HG03439 (cell line): Measurements from ENCODE around the gene CUX1.
"Not testable (repeated sequence)": the region's sequence is repeated elsewhere in the genome, so short reads cannot be mapped to it uniquely, and the experiment has no call there.

Source experiments
- ATAC-seq: cut with Tn5 transposase; IDR thresholded peaks from one replicate; pipeline ENCODE4 v1.9.1; 2021; ENCODE audit warnings: mild to moderate bottlenecking, moderate library complexity; ENCODE audit not compliant: unreplicated experiment

The CUX1 gene

DNA sequence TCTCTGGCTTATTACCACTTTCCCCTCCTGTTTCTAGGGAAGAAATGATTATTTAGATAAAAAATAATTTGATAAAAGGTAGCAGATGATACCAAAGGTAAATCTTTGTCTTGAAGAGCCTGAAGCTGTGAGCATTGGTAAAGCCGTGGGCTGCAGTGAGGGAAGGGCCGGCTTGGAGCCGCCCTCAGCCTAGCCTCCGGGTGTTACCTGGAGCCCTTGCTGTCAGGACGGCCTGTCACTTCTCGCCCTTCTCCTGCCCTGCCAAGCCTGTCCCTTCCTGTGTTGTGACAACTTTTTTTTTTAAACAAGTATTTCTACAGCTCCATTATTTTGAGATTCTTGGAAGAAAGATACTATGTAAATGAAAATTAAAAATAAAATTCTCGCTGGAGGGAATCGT lies 7.0 kb downstream of the CUX1 start:
- ATAC-seq: no peak

DNA sequence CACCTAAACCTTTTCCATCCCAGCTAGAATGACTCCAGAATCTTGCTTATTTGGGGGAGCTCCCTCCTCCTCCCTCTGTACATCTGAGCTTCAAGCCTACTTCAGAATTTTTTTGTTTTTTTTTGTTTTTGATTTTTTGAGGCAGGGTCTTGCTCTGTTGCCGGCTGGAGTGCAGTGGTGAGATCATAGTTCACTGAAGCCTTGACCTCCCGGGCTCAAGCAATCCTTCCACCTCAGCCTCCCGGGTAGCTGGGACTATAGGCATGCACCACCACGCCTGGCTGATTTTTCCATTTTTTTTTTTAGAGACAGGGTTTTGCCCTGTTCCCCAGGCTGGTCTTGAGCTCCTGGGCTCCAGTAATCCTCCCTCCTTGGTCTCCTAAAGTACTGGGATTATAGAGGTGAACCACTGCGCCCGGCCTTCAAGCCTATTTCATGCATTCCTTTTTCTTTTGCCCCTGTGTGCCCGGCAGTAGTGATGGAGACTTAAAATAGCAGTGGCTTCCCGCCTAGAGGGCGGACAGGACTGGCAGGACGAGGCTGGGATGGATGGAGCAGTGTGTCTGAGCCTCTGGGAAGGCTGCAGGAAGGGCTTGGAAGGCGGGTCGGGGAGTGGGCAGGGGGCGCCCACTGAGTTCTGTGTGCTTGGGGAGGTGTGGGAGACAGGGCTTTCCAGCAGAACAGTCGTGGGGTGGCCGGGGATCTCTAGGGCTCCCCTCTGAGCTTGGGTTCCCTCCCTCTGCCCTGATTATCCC lies 8.8 kb downstream of the CUX1 start:
- ATAC-seq: no peak

DNA sequence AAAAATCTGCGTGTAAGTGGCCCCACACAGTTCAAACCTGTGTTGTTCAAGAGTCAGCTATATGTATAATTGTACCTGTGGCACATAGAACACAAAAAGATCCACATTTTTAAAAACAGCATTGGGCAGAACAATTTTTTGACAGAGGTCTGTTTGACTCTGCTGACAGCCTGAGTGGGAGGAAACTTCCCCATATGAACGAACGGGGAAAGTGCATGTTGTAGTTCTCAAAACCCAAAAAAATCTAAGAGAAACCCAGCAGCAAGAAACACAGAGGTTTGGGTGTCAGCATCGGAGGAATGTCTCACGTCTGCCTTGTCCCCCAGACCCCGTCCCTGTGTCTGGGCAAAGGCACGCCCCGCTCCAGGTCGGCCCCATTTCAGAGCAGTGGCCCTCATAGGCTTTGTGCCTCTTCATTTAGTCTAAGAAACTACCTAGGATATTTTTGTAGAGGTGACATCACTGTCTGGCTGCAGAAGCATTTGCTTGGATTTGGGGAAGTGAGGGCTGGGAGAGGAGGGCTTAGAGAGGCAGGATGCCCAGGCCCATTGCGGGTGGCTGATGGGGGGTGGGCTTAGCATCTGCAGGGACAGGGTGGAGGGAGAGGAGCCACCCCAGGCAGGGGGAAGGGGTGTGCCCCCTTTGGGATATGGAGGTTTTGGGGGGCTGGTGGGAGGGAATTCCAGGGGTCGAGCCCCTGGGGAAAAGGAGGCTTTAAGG lies 11.0 kb downstream of the CUX1 start:
- no peak for ATAC-seq

DNA sequence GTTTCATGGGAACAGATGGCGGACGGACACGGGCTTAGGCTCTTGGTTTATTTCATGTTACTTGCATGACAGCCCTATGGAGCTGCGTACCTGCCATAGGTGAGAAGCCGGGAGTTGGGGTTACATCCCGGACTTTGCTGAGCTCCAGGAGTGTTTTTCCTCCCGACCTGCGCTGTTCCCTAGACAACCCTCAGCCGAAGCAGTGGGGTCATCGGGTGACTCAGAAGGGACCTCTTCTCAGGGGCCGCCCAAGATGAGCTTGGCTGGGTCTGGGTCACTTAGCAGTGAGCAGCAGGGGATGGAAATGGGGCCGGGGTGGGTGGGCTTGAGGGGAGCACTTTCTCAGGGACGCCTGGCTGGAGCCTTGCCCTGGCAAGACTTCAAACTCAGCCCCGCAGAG lies 11.9 kb downstream of the CUX1 start:
- ATAC-seq: no peak

DNA sequence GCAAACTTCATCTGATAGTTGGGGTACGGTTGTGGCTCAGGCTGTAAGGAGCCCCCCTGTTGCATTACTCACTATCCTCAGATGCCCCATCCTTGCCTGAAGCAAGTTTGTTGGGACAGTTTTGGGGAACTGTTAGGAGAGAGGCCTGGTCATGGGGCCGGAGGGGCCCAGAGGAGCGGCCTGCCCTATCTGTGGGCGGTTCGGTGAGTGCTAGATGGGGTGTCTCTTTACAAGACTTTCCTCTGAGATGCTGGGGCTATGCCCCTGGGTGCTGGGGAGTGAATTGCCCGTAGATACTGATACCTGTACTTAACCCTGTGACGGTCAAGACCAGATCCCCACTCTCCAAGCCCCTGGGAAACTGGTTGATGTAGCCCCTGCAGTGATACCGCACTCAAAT lies 12.4 kb downstream of the CUX1 start:
- no peak for ATAC-seq

DNA sequence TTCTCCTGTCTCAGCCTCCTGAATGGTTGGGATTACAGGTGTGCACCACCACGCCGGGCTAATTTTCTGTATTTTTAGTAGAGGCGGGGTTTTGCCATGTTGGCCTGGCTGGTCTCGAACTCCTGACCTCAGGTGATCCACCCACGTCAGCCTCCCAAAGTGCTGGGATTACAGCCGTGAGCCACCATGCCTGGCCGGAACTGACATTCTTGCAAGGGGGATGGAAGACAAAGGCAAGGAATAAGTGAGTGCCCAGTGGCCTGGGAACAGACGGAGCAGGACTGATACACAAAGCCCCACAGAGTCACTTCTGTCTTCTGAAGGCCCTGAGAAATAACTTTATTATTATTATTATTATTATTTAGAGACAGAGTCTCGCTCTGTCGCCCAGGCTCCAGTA lies 14.0 kb downstream of the CUX1 start:
- ATAC-seq: not testable (repeated sequence)

DNA sequence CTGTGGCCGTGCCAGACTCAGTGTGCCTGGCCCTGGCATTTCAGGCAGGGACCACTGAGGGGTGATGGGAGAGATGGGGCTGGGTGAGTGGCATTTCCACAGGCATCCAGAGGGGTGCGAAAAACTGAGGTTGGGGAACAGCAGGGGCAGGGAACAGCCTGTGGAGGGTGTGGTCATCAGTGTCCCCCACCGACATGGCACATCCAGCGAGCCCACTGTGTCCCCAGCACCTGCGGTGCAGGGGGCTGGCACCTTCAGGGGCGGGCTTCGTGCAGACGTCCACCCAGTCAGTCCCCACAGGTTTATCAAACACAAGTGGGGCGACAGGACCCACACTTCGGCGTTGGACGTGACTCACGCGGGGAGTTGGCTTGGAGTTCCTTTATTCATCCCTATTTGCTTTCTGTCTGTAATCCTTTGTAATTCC lies 14.8 kb downstream of the CUX1 start:
- no peak for ATAC-seq

DNA sequence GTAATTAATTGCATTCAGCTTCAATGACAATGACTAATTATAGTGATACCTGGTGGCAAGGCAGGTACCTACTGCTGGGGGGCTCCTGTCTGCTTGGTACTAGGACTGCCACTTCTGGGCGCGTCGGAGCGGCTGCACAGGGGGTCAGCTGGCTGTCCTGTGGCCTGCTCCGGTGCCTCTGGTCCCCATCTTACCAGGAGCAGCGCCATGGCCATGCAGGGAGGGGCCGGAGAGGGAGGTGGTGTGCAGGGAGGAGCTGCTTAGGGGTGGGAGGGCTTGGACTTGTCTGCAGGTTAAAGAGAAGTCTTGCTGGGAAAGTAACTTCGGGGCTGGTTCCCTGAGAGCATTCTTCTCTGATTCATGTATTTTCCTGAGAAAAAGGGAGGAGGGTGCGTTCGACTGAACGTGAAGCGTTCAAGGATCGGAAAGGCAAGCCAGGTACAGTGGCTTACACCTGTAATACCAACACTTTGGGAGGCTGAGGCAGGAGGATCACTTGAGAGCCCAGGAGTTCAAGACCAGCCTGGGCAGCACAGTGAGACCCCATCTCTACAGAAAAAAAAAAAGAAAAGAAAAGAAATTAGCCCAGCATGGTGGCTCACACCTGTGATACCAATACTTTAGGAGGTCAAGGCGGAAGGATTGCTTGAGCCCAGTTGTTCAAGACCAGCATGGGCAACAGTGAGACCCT lies 15.4 kb downstream of the CUX1 start:
- no peak for ATAC-seq

DNA sequence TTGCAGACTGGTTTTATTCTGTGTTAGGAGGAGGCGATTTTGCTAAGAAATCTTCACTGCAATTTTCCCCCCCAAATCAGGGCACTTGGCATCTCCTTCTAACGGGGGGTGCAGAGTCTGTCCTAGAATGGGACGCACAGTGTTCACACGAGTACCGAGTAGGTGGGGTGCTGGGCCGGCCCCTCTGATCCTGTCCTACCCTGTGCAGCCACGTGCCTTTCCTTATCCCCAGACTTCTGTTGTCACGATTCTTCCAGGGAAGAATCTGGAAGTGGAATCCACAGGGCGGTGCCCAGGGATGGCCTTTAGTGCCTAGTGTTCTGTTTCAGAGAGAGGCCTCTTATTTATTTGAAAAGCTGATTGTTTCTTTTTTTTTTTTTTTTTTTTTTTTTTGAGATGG lies 16.4 kb downstream of the CUX1 start:
- ATAC-seq: no peak

DNA sequence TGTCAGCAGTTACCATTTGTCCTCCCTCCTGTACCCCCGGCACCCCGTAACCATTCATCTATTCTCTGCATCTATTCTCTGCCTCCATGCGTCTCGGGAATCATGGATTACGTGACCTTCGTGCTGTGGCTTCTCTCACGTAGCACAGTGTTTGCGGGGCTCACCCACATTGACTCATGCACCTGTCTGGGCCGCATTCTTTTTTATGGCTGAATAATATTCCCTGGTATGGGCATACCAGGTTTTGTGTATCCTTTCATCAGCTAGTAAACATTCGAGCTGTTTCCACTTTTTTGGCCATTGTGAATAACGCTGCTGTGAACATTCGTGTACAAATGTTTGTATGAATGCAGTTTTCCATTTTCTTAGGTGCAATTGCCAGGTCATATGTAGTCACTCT lies 17.7 kb downstream of the CUX1 start:
- ATAC-seq: no peak

DNA sequence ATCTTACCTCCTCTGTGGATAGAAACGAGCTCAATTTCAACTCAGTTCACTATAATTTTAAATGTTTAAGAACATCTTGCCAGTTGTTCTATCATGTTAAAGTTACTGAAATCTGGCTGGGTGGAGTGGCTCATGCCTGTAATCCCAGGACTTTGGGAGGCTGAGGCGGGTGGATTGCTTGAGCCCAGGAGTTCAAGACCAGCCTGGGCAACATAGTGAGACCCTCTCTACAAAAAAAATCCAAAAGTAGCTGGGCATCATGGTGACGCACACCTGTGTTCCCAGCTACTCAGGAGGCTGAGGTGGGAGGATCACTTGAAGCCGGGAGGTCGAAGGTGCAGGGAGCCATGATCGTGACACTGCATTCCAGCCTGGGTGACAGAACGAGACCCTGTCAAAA lies 20.0 kb downstream of the CUX1 start:
- not testable (repeated sequence) for ATAC-seq

DNA sequence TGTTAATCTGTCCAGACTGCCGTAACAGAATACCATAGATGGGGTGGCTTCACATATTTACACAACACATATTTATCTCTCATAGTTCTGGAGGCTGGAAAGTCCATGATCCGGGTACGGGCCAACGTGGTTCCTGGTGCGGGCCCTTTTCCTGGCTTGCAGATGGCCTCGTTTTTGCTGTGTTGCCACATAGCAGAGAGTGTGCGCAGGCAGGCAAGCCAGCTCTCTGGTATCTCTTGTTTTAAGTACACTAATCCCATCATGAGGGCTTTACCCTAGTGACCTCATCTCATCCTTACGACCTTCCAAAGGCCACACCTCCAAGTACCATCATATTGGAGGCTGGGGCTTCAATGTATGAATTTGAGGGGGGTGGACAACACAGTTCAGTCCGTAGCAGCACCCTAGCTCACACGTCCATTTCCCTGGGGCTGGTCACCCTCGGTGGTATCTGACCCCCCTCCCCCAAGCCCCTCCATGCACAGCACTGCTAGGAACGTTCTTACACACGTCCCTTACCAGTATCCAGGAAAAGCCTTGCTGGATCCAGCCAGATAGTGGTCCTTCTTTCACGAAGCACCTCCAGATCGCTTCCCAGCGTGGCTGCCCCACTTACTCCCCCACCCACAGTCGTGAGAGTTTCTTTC lies 21.5 kb downstream of the CUX1 start:
- ATAC-seq: no peak

DNA sequence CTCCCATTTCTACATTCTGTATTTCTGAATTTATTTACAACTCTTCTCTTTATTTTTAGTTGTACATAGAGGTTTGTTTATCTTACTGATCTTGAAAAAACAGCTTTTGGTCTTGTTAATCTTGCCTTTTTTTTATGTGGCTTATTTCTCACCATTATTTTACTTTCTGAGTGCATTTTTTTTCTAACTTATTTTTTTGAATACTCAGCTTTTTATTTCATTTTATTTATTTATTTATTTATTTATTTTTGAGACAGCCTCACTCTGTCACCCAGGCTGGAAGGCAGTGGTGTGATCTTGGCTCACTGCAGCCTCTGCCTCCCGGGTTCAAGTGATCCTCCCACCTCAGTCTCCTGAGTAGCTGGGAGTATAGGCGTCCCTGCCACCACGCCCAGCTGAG lies 23.9 kb downstream of the CUX1 start:
- ATAC-seq: no peak

DNA sequence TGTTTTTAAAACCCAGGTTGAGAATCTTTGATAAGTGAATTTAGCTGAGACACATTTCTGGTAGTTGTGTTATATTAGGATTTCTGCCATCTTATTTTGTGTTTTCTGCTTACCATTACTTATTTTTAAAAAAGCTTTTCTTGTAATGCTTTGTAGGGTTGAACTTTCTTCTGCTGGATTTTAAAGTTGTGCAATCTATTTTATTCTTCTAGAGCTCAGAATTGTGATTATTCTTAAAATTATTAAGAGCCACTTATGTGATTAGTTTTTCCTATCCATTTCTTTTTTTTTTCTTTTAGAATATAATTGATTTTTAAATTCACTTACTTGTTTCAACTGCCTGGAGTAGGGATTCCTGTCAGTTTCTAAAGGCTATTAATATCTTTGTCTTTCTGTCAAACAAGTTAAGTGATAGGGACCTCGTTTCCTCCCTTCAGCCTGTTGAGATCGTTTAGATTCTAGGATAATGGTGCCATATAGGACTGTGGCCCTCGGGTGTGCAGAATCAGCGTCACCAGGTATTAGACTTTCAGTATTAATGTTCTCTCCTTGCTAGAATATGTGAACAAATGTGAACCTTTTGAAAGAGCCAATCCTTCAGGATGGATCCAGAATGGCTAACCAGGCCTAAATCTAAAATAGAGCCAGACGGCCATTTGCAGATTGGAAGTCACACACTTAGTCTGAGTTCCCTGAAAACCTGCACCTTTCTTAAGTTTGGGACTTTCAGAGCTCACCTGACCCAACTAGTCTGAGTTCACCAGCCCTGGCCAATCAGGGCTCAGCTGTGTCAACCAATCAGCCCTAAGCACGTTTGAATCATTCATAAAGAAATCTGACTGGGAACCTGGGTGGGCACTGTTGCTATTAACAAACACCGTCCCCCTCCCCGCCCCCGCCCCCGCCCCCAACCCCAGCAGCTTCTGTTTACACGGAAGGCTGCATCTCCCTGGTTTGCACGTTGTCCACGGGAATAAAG lies 26.2 kb downstream of the CUX1 start:
- ATAC-seq: no peak

DNA sequence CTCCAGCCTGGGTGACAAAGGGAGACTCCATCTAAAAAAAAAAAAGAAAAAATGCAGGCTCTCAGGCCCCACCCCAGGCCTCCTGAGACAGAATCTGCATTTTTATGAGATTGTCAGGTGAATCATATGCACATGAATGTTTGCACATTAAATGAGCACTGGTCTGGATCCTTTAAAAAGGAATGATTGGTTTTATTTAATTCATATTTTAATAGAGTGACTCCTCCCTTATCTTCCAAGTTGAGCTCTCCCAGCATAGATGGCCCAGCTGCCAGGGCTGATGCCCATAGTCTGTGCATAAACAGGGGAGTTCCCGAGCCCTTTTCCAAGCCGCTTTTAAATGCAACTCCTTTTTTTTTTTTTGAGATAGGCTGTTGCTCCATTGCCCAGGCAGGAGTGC lies 28.5 kb downstream of the CUX1 start:
- ATAC-seq: no peak

DNA sequence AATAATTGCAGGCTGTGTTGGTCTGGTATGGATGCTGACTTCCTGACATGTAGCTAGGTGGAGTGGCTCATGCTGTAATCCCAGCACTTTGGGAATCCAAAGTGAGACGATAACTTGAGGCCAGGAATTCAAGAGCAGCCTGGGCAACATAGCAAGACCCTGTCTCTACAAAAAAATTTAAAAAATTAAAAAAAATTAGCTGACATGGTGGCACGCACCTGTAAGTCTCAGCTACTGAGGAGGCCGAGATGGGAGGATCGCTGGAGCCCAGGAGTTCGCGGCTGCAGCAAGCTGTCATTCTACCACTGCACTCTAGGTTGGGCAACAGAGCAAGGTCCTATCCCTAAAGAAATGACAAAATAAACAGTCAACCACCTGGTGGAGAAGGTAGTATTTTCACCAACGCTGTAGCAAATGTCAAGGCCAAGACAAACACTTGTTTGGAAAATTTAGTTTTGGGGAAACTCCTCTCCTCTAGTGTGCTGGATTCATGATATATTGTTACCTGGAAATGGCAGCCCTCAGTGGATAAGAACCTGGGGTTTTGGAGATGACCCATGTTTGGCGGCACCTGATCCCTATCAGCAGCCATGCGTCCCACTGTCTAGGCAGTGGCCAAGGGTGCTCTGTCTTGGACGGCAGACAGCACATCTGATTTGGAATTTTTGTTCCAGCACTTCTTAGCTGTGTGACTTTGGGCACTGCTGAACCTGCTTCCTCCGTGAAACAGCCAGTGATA lies 29.5 kb downstream of the CUX1 start:
- ATAC-seq: no peak

DNA sequence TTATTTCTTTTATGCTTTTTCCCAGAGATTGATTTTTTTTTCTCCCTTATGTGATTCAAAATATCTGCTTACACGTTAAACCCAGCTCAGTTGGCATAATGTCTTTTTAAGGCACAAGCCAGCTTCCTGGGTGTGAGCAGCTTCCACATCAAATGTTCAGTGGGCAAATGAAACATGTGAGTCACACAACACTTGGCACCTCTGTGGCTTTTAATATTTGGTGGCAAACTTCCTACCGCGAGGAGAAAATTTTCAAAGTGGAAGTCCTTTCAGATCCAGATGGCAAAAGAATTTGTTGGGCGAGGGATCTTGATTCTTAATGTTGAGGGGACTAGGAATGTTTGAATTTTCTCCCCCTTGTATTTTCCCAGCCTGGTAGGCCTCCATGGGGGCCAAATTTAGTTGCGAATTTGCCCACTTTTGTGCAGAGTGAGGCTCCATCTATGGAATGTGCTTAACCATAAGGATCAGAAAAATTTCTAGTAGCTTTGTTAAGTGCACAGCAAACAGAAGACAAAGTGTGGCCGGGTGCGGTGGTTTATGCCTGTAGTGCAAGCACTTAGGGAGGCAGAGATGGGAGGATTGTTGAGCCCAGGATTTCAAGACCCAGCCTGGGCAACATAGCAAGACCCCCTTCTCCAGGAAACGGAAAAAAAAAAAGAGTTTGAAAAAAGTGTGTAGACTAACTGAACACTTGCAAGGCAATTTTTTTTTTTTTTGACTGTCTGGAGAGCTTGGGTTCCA lies 31.0 kb downstream of the CUX1 start:
- ATAC-seq: no peak

DNA sequence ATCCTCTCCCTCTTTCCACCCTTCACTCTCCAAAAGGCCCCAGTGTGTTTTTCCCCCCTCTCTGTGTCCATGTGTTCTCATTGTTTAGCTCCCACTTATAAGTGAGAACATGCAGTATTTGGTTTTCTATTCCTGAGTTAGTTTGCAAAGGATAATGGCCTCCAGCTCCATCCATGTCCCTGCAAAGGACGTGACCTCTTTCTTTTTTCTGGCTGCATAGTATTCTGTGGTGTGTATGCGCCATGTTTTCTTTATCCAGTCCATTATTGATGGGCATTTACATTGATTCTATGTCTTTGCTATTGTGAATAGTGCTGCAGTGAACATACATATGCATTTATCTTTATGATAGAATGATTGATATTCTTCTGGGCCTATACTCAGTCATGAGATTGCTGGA lies 31.9 kb downstream of the CUX1 start:
- ATAC-seq: not testable (repeated sequence)

DNA sequence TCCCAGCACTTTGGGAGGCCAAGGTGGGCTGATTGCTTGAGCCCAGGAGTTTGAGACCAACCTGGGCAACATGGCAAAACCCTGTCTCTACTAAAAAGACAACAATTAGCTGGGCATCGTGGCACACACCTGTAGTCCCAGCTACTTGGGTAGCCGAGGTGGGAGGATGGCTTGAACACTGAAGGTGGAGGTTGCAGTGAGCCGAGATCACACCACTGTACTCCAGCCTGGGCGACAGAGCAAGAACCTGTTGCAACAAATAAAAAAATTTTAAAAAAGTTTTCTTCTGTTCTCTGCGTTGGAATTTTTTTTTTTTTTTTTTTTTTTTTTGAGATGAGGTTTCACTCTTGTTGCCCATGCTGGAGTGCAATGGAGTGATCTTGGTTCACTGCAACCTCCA lies 34.9 kb downstream of the CUX1 start:
- ATAC-seq: not testable (repeated sequence)
